Measurements from ENCODE around the gene DSCAML1. TPM values are rescaled to one million over a fixed set of nuclear protein-coding genes. Genes with fewer than 3 reads are reported as not detected.

DSCAML1 gene
- total and polyA plus RNA-seq, 2 of the 8 experiments (the other 6 are each of a cell fraction or from before 2014, with no cell fraction given), result 0.19 to 0.24 TPM

- no peak overlapping the region for H2BK15ac ChIP-seq (ENCODE audit: low read length)
- DNase-seq (ENCODE audit: low read depth in 1 of 2, low spot score in 2 of 2) (no peak), FAIRE-seq (no peak)
- H4K5ac ChIP-seq (ENCODE audit: insufficient read length, low read depth, low read length), result no peak overlapping the region
- H3K14ac ChIP-seq (ENCODE audit: insufficient read length), result no peak overlapping the region
- H2BK12ac ChIP-seq (ENCODE audit: low read depth, low read length), result no peak overlapping the region
- no peak overlapping the region for H3K9ac ChIP-seq (replicated peaks in 1 of 4; ENCODE audit: extremely low read depth in 1 of 4, low read depth in 3 of 4, low read length in 3 of 4)
- H2BK5ac ChIP-seq (ENCODE audit: low read depth, low read length), result no peak overlapping the region
- H3K79me2 ChIP-seq (ENCODE audit: control insufficient read depth in 1 of 2, insufficient read depth in 2 of 2, low read length in 2 of 2), result no peaks in the 10 kb centered on the region
- H2AK5ac ChIP-seq (ENCODE audit: low read depth, low read length), result no peak overlapping the region
- H3K23ac ChIP-seq (ENCODE audit: insufficient read length), result no peak overlapping the region
- H3K56ac ChIP-seq (replicated peaks; ENCODE audit: insufficient read length, low read depth, low read length), result no peak overlapping the region
- H3K4me1 ChIP-seq (replicated peaks in 1 of 4; ENCODE audit: control insufficient read depth in 3 of 4, insufficient read depth in 4 of 4, low read length in 3 of 4), result no peaks in the 10 kb centered on the region
- POLR2A ChIA-PET (ENCODE audit: partially characterized antibody), result no interaction called here
- no peak overlapping the region for H4K8ac ChIP-seq (ENCODE audit: extremely low read depth, insufficient read depth, low read length)
- no peak overlapping the region for H2BK20ac ChIP-seq (ENCODE audit: low read length)
- H4K91ac ChIP-seq (replicated peaks; ENCODE audit: insufficient read length, low read length), result no peak overlapping the region
- 89% methylated on average over 2 of the region's 2 CpGs; no CpG with 5 or more reads in 1 of the 2 experiments for WGBS, 2 experiments (ENCODE audit: extremely low coverage in 1 of 2, insufficient coverage in 1 of 2, insufficient read length in 1 of 2, insufficient replicate concordance in 2 of 2, low coverage in 1 of 2, low lambda C conversion rate in 2 of 2, missing lambda C conversion rate in 1 of 2)
- H3K36me3 ChIP-seq (ENCODE audit: control insufficient read depth in 2 of 4, insufficient read depth in 4 of 4, low read length in 3 of 4), result no peaks in the 10 kb centered on the region
- no peak overlapping the region for H3K18ac ChIP-seq (ENCODE audit: extremely low read depth, low read length)
- H4K20me1 ChIP-seq (replicated peaks in 1 of 2; ENCODE audit: control insufficient read depth in 1 of 2, insufficient read depth in 2 of 2, low read length in 2 of 2), result no peaks in the 10 kb centered on the region
- H3K27ac ChIP-seq (ENCODE audit: low read depth, low read length), result no peak overlapping the region
- no peak overlapping the region for H3K4me3 ChIP-seq (ENCODE audit: extremely low read depth in 1 of 4, insufficient read depth in 2 of 4, low read depth in 3 of 4, low read length in 4 of 4)
- H3K79me1 ChIP-seq (ENCODE audit: low read depth, low read length), result no peaks in the 10 kb centered on the region
- H3K27me3 ChIP-seq (replicated peaks in 1 of 4; ENCODE audit: control insufficient read depth in 3 of 4, extremely low read depth in 1 of 4, insufficient read depth in 3 of 4, low read length in 3 of 4), result no peaks in the 10 kb centered on the region
- no peaks in the 10 kb centered on the region for H3K23me2 ChIP-seq (ENCODE audit: low read depth, low read length)
- no peak overlapping the region for H3K4ac ChIP-seq (replicated peaks; ENCODE audit: insufficient read length, low read depth, low read length)
- no peaks in the 10 kb centered on the region for H3K9me3 ChIP-seq (ENCODE audit: insufficient read depth in 2 of 2, low read depth in 1 of 2, low read length in 1 of 2)
- CTCF ChIA-PET (ENCODE audit: partially characterized antibody), result no interaction called here
- no peak overlapping the region for H3K4me2 ChIP-seq (ENCODE audit: insufficient read depth in 1 of 2, low read depth in 2 of 2, low read length in 2 of 2)
- no peak overlapping the region for H2BK120ac ChIP-seq (replicated peaks; ENCODE audit: low read depth, low read length)
- no peak overlapping the region for H2AFZ ChIP-seq (ENCODE audit: low read length)
- TF ChIP-seq RBBP5 (IDR thresholded peaks at IDR 0.05; ENCODE audit: borderline replicate concordance, low read depth, low read length) (no peak), CHD1 (IDR thresholded peaks at IDR 0.05; ENCODE audit: low read depth, low read length) (no peak), EP300 (IDR thresholded peaks at IDR 0.05; ENCODE audit: borderline replicate concordance in 1 of 2, low read depth in 2 of 2, low read length in 2 of 2) (no peak), POU5F1 (IDR thresholded peaks at IDR 0.05; ENCODE audit: low read depth, low read length) (no peak)
Observed at GRCh38 chr11:117769533-117769932, 27.5 kb downstream of the DSCAML1 start.

All from H1 (cell line).